Breast epithelium (tissue), 4 donors: ENCODE measurements around the gene AHRR. TPM values are rescaled to one million over a fixed set of nuclear protein-coding genes. Genes with fewer than 3 reads are reported as not detected.
A peak's percentile ranks its signal among the peaks of the same experiment; 100 is the strongest.

Experiments
- DNase-seq, 2 donors: peaks; one replicate each; pipeline ENCODE4 v3.0.0-alpha.2; 2019; ENCODE audit warnings: low spot score in 2 of 2
- H3K27ac ChIP-seq, 2 donors: fragments of 200-600 bp; sonication (generic) in 1 of 2; one replicate each; pipeline ENCODE4 v1.5.1; 2016 to 2019; ENCODE audit warnings: mild to moderate bottlenecking in 1 of 2
- H3K27me3 ChIP-seq, 2 donors: fragments of 200-600 bp; sonication (generic) in 1 of 2; one replicate each; pipeline versions ENCODE4 v1.5.1 to v1.6.0; 2017 to 2019; ENCODE audit warnings: control low read depth in 1 of 2, mild to moderate bottlenecking in 1 of 2
- H3K36me3 ChIP-seq: fragments of 200-600 bp; one replicate; pipeline ENCODE4 v1.5.1; 2019
- H3K4me1 ChIP-seq, 2 donors: fragments of 200-600 bp; sonication (generic); one replicate each; pipeline ENCODE4 v1.5.1; 2016 to 2019; ENCODE audit warnings: control low read depth in 1 of 2
- H3K4me3 ChIP-seq, 3 donors: fragments of 200-600 bp; sonication (generic); 1 replicate in 2 of 3; 2 replicates in 1 of 3; pipeline ENCODE4 v1.5.1; 2016 to 2019; ENCODE audit warnings: mild to moderate bottlenecking in 3 of 3, moderate library complexity in 2 of 3
- H3K9me3 ChIP-seq, 2 donors: fragments of 200-600 bp; sonication (generic) in 1 of 2; one replicate each; pipeline ENCODE4 v1.5.1; 2016 to 2019; ENCODE audit warnings: control low read depth in 1 of 2
- CTCF ChIP-seq, 3 donors: fragments of 450-650 bp; IDR thresholded peaks; one replicate each; pipeline ENCODE4 v1.5.1; 2016 to 2017; ENCODE audit warnings: antibody characterized with exemption in 3 of 3, mild to moderate bottlenecking in 3 of 3, moderate library complexity in 3 of 3
- POLR2A ChIP-seq: fragments of 450-650 bp; IDR thresholded peaks from one replicate; pipeline ENCODE4 v1.6.1; 2016; ENCODE audit warnings: antibody characterized with exemption, mild to moderate bottlenecking, moderate library complexity
- POLR2AphosphoS5 ChIP-seq, 3 donors: sonication (generic); formaldehyde crosslinking; IDR thresholded peaks; one replicate each; pipeline ENCODE4 v1.6.1; 2017; ENCODE audit warnings: antibody characterized with exemption in 3 of 3
- intact Hi-C: fragments of 100-400 bp; cut with DNase I; formaldehyde crosslinking; loops from one replicate; pipeline ENCODE4 v1.15.1; 2023; ENCODE audit warnings: low total_unique reads
- total RNA-seq, 3 donors: library from RNA; depleted of rRNA; stranded (reverse); fragments of >200 nt; gene quantifications; one replicate each; pipeline ENCODE4 v1.1.0, GENCODE V29; 2016

The AHRR gene
- total RNA-seq, 3 donors from 2014 or later, result 0.88 to 0.98 TPM; not detected in 1

GRCh38 chr5:432928-433791, 111.6 kb downstream of the AHRR start:
- H3K27ac ChIP-seq, result no peak overlapping the region

GRCh38 chr5:433836-434235, 112.3 kb downstream of the AHRR start:
- no peak for TF ChIP-seq POLR2A
- TF ChIP-seq CTCF (IDR thresholded peaks at IDR 0.05), result no peak
- no peak for TF ChIP-seq POLR2AphosphoS5 (IDR thresholded peaks at IDR 0.05)
- Histone ChIP-seq H3K27ac (no peak overlapping the region), H3K4me1 (no peaks in the 10 kb centered on the region), H3K9me3 (no peaks in the 10 kb centered on the region), H3K4me3 (no peak overlapping the region), H3K36me3 (no peaks in the 10 kb centered on the region), H3K27me3 (no peaks in the 10 kb centered on the region)
- DNase-seq, result peak in 1 of 2 donors; percentile 49
- intact Hi-C loops, result no loop called here

More at GRCh38 chr5:432928-433791, 111.6 kb downstream of the AHRR start:
- H3K4me1 ChIP-seq, result no peaks in the 10 kb centered on the region
- TF ChIP-seq POLR2A (no peak), CTCF (IDR thresholded peaks at IDR 0.05) (no peak), POLR2AphosphoS5 (IDR thresholded peaks at IDR 0.05) (no peak)
- H3K27me3 ChIP-seq, result no peaks in the 10 kb centered on the region
- no peaks in the 10 kb centered on the region for H3K9me3 ChIP-seq
- no peaks in the 10 kb centered on the region for H3K36me3 ChIP-seq
- DNase-seq, result no peak
- no peak overlapping the region for H3K4me3 ChIP-seq
- intact Hi-C loops, result no loop called here

- DNase-seq, result peak in 1 of 2 donors; percentile 52
- H3K27me3 ChIP-seq, result no peaks in the 10 kb centered on the region
These were observed 113.1 kb downstream of the AHRR start for GRCh38 chr5:434443-435146.

GRCh38 chr5:435156-435790, 113.8 kb downstream of the AHRR start:
- Histone ChIP-seq H3K4me3 (no peak overlapping the region), H3K4me1 (no peaks in the 10 kb centered on the region), H3K36me3 (no peaks in the 10 kb centered on the region), H3K27ac (no peak overlapping the region), H3K9me3 (no peaks in the 10 kb centered on the region), H3K27me3 (no peaks in the 10 kb centered on the region)
- DNase-seq, result peak in 1 of 2 donors; percentile 35
- intact Hi-C loops, result no loop called here
- TF ChIP-seq POLR2AphosphoS5 (IDR thresholded peaks at IDR 0.05), result no peak
- no peak for TF ChIP-seq POLR2A
- no peak for TF ChIP-seq CTCF (IDR thresholded peaks at IDR 0.05)

More at GRCh38 chr5:434443-435146, 113.1 kb downstream of the AHRR start:
- no peak for TF ChIP-seq POLR2AphosphoS5 (IDR thresholded peaks at IDR 0.05)
- TF ChIP-seq POLR2A, result no peak
- no peak for TF ChIP-seq CTCF (IDR thresholded peaks at IDR 0.05)
- H3K9me3 ChIP-seq, result no peaks in the 10 kb centered on the region
- H3K36me3 ChIP-seq, result no peaks in the 10 kb centered on the region
- intact Hi-C loops, result no loop called here
- no peak overlapping the region for H3K4me3 ChIP-seq
- H3K4me1 ChIP-seq, result no peaks in the 10 kb centered on the region
- no peak overlapping the region for H3K27ac ChIP-seq
